HG02938 (cell line): ENCODE measurements around the gene MRPS18A.
"Not testable (repeated sequence)": the region's sequence is repeated elsewhere in the genome, so short reads cannot be mapped to it uniquely, and the experiment has no call there.

Source experiments
- ATAC-seq: cut with Tn5 transposase; IDR thresholded peaks from one replicate; pipeline ENCODE4 v1.9.1; 2021; ENCODE audit warnings: mild to moderate bottlenecking, moderate library complexity; ENCODE audit not compliant: unreplicated experiment

MRPS18A gene

DNA sequence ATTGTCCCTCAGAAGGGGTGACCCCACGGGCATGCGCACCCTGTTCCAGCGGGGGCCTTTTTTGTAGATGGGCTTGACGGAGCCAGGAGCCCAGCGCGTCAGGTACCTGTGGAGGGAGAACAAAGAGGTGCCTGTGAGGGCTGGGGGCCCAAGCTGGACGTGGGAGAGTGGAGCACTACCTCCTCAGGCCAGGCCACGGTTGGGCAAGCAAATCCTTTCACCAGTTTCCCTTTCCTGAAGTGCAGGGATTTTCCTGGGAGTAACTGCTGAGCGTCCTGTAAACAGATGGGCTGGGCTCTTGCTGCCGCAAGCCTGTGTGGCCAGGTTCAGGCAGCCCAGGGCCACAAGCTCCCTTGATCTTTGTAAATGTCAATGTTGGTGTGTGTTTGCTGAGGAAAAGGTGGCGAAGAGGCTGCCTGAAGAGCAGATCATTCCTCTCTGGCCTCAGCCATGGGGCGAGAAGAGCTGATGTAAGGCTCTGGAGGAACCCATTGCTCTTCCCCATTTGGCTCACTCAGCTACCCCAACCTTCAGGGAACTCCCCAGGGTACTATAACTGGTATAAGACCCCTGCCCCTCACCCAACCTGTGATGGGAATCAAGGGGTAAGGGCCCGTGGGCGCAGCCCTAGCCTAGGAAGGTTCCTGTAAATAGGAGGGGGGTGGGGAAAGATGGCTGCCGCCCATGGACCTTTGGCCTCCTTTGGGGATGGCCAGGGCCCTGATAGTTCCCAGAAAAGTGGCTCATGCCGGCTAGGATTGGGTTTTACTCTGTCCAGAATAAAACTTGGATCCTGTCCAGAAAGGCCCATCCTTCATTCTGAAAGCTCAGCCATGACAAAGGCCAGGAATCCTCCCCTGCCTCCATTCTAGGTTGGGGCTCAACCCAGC lies 15.5 kb downstream of the MRPS18A start:
- no peak for ATAC-seq

DNA sequence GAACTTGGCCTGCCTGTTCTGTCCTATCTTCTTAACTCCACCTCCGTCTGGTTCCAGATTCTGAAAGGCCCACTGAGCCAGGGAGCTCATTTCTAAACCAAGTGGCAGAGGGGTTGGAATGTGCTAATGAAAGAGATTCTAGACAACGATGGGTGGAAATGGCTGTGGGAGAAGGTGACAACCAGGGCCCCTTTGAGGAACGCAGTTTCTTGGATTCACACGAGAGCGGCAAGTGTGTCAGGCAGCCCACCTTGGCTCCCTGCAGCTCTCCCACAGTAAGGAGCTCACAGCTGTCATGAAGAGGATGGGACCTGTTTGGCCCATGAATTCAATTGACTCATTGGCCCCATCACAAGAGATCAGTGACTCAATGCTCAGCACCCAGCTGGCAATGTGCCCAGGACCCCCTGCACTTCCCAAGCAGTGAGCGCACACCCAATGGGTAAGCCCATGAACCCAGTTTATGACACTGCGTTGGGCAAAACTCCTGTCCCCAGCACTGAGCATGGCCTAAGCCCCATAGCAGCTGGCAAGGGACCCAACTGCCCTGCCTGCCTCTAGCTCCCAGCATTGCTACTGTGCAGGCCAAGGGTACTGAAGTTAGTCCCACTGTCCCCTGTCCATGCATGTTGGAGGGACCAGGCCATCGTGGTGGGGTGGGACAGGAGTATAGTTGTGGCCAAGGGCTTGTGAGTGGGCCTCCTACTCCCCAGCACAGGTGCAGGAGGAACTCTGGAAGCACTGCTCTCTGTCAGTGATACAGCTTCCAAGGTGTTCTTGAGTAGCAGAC lies 16.4 kb downstream of the MRPS18A start:
- ATAC-seq, result no peak

DNA sequence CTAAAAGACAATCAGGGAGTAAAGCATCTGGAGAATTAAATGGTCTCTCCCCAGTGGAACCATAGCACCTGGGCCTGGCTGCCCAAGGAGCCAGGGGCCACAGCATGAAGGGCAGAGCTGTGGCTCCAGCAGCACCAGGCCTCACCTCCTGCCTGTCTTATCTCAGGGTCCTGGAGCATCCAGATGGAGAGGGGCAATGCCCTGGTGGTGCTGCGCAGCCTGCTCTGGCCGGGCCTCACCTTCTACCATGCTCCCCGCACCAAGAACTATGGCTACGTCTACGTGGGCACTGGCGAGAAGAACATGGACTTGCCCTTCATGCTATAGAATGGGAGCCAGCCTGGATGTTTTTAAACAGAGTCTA lies 17.0 kb downstream of the MRPS18A start:
- no peak for ATAC-seq

DNA sequence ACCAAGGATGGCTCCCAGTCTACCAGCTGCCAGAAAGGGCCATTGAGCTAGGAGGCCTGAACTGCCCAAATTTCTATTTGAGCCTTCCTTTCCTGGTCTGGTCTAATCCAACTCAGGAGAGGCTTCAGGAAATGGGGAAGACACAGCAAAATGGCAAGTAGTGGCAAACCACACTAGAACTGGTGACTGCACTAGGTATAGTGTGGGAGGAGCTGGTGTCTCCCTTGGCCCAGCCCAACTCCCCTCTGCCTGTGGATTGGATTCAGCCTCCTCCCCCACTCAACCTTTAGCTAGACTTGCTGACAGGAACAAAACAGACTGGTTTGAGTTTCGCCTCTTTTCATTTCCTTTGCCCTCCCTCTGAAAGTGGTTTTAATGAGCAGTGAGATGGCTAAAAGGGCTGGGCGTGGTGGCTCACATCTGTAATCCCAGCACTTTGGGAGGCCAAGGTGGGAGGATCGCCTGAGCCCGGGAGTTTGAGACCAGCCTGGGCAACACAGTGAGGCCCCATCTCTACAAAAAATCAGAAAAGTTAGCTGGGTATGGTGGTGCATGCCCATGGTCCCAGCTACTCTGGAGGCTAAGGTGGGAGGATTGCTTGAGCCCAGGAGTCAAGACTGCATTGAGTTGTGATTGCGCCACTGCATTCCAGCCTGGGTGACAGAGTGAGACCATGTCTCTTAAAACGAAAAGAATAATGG lies 17.5 kb downstream of the MRPS18A start:
- ATAC-seq, result no peak

DNA sequence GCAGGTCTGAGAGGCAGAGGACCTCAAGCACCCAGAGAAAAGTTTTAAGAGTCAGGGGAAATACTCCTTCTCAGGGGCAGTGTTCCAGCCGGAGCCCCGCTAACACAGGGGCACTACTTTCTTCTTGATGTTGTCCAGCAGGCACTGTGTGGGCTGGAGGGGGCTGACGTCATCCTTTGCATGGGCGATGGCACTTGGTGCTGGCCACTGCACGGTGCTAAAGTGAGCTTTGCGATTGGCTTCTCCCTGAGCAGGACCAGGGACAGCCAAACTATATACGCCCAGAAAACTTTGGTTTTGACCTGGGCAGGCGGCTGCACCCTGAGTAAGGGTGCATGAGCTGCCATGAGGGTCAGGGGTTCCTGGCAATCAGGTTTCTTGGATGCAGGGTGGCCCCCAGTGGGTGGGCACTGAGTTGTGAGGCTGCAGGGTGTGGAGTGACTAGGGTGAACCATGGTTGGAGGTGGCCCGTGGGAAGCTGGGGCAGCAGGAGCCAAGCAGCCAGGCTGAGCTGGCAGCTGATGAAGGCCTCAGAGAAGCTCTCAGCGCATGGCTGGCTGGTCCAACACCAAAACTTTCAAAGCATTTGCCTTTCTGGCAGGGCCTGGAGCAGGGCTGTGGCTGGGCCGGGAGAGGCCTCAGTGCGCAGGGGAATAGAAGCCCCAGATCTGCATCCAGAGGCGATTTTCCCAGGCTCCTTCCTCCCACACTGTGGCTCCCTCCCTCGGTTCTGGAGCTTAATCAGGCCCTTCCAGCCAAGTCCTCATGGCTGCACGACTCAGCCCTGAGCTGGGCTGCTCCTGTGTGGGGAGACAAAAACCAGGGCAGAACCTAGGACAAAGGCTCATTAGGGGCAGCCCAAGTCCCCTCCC lies 18.3 kb downstream of the MRPS18A start:
- ATAC-seq, result no peak

DNA sequence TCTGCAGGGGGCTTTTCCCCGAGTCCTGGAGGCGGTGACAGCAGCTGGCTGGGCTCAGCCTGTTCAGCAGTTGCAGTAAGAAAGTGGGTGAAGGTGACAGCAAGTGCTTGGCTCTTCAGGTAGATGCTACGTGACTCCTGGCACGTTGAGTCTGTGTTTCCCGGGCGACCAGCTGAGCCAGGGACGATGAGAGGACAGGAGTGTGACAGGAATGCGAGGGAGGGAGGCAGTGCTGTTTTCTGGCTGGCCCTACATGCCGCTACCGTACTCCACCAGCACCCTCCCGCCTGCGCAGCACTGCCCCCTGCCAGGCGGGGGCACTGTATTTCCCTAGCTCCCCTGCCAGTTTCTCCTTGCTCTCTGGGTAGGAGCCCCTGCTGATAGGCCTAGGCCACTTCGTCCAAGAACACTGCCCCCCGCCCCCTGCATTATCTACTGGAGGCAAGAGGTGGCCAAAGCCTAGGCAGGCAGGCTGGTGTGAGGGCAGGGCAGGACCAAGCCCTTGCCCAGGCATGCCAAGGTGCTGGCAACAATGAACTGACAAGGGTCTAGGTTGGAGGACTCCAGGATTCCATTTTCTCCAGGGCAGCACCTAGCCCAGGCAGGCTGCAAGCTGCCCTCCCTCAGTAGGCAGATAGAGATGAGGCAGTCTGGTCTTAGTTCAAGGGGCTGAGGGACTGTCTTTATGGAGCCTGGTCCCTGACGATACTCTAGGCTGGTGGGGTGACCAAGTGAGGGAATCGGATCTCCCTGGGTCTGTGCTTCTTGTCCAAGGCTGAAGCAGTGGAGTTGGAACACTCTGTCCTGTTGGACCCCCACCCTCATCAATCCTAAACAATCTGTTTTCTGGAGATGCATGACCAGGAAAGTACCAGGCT lies 19.2 kb downstream of the MRPS18A start:
- no peak for ATAC-seq

DNA sequence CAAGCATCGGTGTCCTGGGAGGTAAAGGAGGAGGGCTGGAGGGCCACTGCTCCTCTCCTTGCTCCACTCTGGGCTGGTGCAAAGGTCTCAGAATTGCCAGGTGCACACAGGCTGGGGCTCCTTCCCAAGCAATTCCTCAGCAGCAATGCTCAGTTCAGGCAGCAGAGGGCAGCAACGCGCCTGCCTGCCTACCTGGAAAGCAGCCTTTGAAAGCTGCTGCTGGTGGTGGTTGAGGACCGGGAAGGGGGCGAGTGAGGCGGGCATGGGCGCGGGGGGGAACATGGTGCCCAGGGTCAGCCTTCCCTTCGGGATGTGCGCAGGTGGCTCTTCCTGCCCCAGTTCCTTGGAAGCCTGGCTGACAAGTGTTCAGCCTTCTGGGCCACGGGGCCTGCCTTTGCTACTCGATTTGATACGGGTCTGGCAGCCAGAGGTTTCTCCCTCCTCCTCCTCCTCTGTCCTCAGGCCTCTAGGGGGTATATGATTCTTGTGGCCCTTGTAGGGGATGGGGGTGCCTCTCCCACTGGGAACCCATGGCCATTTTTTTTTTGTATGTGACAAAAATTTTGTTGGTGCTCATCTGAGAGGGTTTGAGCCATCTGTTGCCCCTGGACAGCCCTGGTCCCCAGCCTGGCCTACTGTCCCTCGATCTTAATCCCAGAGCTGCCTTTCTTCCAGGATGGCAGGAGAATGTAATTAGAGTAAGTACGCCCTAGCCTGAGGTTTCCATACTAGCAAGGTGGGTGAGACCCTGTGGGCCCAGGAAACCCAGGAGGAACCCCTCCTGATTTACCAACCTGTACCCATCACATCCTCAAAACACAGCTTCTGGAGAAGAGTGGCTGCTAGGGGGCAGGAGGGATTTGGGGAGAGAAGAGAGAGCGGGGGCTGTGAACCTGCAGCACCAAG lies 20.1 kb downstream of the MRPS18A start:
- ATAC-seq, result no peak

DNA sequence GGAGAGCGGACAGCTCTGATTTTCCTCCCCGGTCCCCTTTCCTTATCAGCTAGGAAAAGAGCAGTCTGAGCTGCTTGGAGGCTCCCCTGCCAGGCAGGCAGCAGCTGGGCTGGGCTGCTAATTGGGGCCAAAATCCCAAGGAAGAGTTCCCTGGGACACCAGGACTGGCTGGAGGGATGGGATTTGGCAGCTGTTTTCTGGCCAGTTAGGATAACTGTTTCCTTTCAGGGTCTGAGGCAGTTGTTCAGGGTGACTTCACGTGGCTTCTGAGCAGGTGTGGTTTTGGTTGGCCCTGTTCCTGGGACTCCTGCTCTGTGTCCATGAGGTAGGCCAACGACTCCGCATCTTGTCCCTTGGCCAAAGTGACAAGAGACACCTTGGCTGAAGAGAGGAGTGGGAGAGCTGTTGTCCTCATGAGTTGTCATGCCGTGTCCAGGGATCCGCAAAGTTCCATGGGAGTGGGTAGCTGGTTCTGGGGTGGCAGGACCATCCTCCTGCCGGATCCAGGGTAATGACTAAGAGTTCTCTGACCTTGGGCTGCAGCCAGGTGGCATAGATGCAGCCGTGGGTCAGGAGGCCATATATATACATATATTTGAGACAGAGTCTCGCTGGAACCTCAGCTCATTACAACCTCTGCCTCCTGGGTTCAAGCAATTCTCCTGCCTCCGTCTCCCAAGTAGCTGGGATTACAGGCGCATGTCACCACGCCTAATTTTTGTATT lies 21.2 kb downstream of the MRPS18A start:
- no peak for ATAC-seq

DNA sequence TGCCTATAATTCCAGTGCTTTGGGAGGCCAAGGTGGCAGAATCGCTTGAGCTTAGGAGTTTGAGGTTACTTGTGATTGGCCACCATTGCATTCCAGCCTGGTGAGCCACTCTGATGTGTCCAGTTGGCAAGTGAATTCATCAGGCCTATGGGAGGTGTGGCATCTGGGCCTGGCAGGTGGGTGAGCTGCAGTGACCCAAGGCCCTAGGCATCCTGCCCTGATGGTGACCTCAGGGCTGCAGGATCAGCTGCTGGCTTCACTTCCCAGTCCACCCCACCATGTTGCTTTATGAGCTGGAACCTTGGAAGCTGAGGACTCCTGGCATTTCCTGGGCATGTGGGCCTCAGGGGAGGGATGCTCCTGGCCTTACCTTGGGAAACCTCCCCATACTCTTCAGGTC lies 22.2 kb downstream of the MRPS18A start:
- ATAC-seq, result no peak

DNA sequence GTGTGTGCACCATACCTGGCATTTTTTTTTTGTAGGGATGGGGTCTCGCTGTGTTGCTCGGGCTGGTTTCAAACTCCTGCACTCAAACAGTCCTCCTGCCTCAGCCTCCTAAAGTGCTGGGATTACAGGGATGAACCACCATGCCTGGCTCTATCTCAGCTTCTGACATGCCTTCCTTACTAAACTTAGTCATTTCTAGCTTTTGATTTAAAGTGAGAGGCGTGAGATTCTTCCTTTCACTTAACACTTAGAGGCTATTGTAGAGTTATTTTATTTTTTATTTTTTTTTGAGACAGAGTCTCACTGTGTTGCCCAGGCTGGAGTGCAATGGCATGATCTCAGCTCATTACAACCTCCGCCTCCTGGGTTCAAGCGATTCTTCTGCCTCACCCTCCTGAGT lies 24.6 kb downstream of the MRPS18A start:
- ATAC-seq, result not testable (repeated sequence)

DNA sequence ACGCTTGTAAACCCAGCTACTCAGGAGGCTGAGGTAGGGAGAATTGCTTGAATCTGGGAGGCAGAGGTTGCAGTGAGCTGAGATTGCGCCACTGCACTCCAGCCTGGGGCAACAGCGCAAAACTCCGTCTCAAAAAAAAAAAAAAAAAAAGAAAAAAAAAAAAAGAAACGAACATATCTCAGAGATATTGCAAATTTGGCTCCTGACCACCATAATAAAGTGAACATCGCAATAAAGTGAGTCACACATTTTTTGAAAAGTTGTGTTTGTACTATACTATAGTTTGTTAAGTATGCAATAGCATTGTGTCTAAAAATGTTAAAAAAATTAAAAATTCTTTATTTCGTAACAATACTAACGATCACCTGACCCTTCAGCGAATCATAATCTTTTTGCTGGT lies 29.4 kb downstream of the MRPS18A start:
- ATAC-seq, result no peak

DNA sequence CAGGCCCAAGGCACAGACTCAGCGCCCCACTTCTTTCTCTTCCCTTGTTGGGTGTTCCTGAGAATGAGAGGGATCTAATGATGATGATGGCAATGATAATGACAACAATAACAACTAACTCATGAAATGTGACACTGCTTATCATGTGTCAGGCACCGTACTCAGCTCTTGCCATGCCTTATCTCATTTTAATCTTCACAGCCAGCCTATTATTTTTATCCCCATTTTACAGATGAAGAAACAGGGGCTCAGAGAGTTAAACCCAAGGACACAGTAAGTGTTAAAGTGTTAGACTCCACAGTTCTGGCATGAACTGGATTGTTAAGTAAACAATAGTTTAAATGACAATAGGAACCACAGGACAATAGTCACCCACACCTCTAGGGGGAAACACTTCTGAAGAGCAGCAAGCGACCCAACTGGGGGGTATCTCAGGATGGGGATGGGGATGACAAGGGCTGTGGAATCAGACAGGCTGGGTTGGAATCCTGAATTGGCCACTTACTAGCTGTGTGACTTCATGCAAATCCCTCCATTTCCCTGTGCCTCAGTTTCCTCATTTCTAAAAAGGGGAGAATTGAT lies 30.3 kb downstream of the MRPS18A start:
- ATAC-seq, result no peak

DNA sequence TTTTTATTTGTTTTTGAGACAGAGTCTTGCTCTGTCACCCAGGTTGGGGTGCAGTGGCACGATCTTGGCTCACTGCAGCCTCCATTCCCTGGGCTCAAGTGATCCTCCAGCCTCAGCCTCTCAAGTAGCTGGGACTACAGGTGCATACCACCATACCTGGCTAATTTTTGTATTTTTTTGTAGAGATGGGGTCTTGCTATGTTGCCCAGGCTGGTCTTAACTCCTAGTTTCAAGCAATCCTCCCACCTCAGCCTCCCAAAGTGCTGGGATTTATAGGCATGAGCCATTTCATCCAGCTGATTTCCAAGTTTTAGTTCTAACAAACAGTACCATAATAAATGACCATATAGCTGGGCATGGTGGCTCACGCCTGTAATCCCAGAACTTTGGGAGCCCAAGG lies 34.8 kb downstream of the MRPS18A start:
- not testable (repeated sequence) for ATAC-seq

DNA sequence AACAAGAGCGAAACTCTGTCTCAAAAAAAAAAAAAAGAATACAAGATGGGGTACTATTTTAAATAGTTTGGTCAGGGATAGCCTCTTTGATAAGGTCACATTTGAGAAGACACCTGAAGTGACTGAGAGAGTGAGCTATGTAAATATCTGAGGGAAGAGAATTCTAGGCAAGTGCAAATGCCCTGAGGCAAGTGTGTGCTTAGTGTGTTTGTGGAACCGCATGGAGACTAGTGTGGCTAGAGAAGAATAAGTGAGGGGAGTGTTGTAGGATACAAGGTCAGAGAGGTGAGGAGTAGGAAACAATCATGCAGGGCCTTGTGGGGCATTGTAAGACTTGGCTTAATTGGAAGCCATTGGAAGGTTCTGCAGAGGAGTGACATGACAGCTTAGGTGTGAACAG lies 39.3 kb downstream of the MRPS18A start:
- no peak for ATAC-seq

DNA sequence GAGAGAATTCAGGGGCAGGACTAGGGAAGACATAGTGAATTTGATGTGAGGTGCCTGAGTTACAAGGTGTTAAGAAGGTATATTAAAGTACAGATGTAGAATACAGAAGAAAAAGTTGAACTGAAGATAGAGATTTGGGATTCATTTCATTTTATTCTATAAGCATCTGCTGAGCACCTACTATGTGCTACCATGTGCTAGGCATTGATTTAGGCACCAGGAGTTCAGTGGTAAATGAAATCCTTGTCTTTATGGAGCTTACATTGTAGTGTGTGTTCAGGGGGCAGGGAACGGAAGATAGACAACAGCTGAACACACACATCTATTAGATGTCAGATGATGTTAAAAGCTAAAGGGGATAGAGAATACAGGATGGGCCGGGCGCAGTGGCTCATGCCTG lies 40.0 kb downstream of the MRPS18A start:
- no peak for ATAC-seq

DNA sequence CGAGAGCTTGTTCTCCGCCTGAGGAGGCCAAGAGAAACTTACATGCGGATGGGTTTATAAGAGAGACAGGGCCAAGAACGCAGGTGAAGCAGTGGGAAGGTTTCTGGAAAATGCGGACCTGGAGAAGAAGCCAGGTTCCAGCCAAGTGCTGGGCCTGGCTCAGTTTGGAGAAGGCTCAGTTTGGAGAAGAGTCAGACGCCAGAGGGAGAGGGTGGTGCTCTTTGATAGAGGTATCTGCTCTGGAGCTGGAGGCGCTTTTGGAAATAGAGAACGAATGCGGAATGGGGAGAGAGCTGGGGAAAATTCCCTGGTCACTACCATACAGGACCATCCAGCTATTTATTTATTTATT lies 42.0 kb downstream of the MRPS18A start:
- no peak for ATAC-seq

DNA sequence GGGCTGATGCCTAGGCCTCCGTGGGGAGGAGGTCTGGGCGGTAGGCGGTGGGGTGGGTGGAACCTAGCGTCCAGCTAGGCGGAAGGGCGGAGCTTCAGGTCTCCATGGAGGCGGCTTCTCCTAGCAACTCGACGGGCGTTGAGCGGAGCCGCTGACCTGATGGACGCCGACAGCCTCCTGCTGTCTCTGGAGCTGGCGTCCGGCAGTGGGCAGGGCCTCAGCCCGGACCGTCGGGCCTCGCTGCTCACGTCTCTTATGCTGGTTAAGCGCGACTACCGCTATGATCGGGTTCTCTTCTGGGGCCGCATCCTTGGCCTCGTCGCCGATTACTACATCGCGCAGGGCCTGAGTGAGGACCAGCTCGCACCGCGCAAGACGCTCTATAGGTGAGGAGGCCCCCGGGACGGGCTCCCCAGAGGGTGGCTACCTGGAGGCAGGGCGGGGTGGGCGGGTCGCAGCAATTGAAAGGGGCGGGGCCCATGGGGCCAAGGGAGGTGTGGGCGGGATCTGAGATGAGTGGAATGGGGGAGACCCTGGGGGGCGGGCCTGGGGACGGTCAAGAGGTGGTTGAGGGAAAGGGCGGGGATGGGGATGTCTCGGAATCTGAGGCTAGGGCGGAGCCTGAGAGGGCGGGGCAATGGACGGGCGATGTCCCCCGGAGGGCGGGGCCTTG lies 42.5 kb downstream of the MRPS18A start, which contains the start of gene RSPH9:
RSPH9 (plus strand) TSS at position 97 of the 673 bp plus-strand sequence; CDS start at position 160, 63 bp downstream.
- no peak for ATAC-seq
